ENCODE data around the gene WHAMM. TPM values are rescaled to one million over a fixed set of nuclear protein-coding genes. Genes with fewer than 3 reads are reported as not detected.

Gene WHAMM
- total and polyA plus RNA-seq, 2 of the 4 experiments (the other 2 are of a cell fraction), result 1.4 to 4.1 TPM

GRCh38 chr15:82788496-82788895, 20.9 kb upstream of the WHAMM start:
- dilution Hi-C loops (cut with HindIII; ENCODE audit: low sequenced_read_pairs, unreplicated experiment), result no loop called here
- ChIA-PET CTCF (no interaction called here), POLR2A (ENCODE audit: unreplicated experiment) (no interaction called here)
- BruUV-seq (replicated peaks), result no TSS peak
- Histone ChIP-seq H3K56ac (ENCODE audit: extremely low read depth, insufficient read depth, low read length) (no peak overlapping the region), H2AK9ac (replicated peaks; ENCODE audit: low read depth, low read length, poor library complexity) (no peak overlapping the region), H2BK120ac (ENCODE audit: low read depth, low read length) (no peak overlapping the region), H3K27ac (ENCODE audit: insufficient read depth, low read length) (no peak overlapping the region), H3K27me3 (ENCODE audit: control insufficient read depth, insufficient read depth, low read length) (no peaks in the 10 kb centered on the region), H2BK15ac (ENCODE audit: low read depth, low read length) (no peak overlapping the region), H3K9me1 (ENCODE audit: insufficient read depth, low read length) (no peaks in the 10 kb centered on the region), H4K8ac (ENCODE audit: low read depth in 2 of 2, low read length in 2 of 2) (no peak overlapping the region), H3K79me1 (ENCODE audit: low read depth in 1 of 2, low read length in 2 of 2) (no peaks in the 10 kb centered on the region), H4K5ac (ENCODE audit: low read depth, low read length) (no peak overlapping the region), H2BK5ac (ENCODE audit: low read depth, low read length, poor library complexity, severe bottlenecking) (no peak overlapping the region), H3K4me2 (ENCODE audit: low read depth, low read length) (no peak overlapping the region), H2AK5ac (ENCODE audit: low read depth, low read length) (no peak overlapping the region), H2AFZ (replicated peaks; ENCODE audit: low read length, poor library complexity) (no peak overlapping the region), H3K23ac (ENCODE audit: low read depth, low read length) (no peak overlapping the region), H3K9ac (ENCODE audit: low read depth, low read length) (no peak overlapping the region), H3K14ac (replicated peaks; ENCODE audit: low read depth, low read length) (no peak overlapping the region), H4K91ac (ENCODE audit: insufficient read depth, low read depth, low read length) (no peak overlapping the region), H2BK20ac (ENCODE audit: low read depth, low read length) (no peak overlapping the region), H3K36me3 (ENCODE audit: control insufficient read depth, insufficient read depth, low read length) (no peaks in the 10 kb centered on the region), H4K20me1 (ENCODE audit: insufficient read depth, low read length) (no peaks in the 10 kb centered on the region), H3K4me3 (ENCODE audit: insufficient read depth, low read depth, low read length) (no peak overlapping the region), H3K9me3 (ENCODE audit: control insufficient read depth, insufficient read depth, low read length) (no peaks in the 10 kb centered on the region), H3K18ac (ENCODE audit: low read depth, low read length) (no peak overlapping the region), H3K4ac (ENCODE audit: low read depth, low read length) (no peak overlapping the region), H3K4me1 (ENCODE audit: control insufficient read depth, insufficient read depth, low read length) (no peaks in the 10 kb centered on the region)
- DNase-seq, result no peak
- no peak for ATAC-seq (ENCODE audit: low read depth)
- intact Hi-C loops (cut with micrococcal nuclease), result no loop called here
- no CpG with 5 or more reads among the region's 2 CpGs for WGBS, 2 experiments (ENCODE audit: extremely low coverage in 2 of 2, insufficient read length in 1 of 2)
- in situ Hi-C loops (cut with MboI; ENCODE audit: low sequenced_read_pairs), result no loop called here
- TF ChIP-seq RAD21 (IDR thresholded peaks at IDR 0.05; ENCODE audit: low read length), result no peak
- TF ChIP-seq CEBPB (IDR thresholded peaks at IDR 0.05; ENCODE audit: low read depth, low read length), result no peak
- TF ChIP-seq RFX5 (IDR thresholded peaks at IDR 0.05; ENCODE audit: low read depth, low read length), result no peak
- TF ChIP-seq POLR2A (IDR thresholded peaks at IDR 0.05; ENCODE audit: low read depth, low read length), result no peak
- TF ChIP-seq MAFK (IDR thresholded peaks at IDR 0.05; ENCODE audit: low read depth, low read length), result no peak
- TF ChIP-seq CHD1 (IDR thresholded peaks at IDR 0.05; ENCODE audit: low read depth, low read length), result no peak
- no peak for TF ChIP-seq RCOR1 (IDR thresholded peaks at IDR 0.05; ENCODE audit: insufficient replicate concordance, low read length)
- no peak for TF ChIP-seq ELK1 (IDR thresholded peaks at IDR 0.05; ENCODE audit: borderline replicate concordance, low read depth, low read length)
- TF ChIP-seq MAZ (IDR thresholded peaks at IDR 0.05; ENCODE audit: borderline replicate concordance, low read depth, low read length), result no peak
- TF ChIP-seq USF2 (IDR thresholded peaks at IDR 0.05; ENCODE audit: low read depth, low read length), result no peak
- no peak for TF ChIP-seq FOS (IDR thresholded peaks at IDR 0.05; ENCODE audit: low read depth, low read length)
- no peak for TF ChIP-seq BHLHE40 (IDR thresholded peaks at IDR 0.05; ENCODE audit: low read depth, low read length)
- no peak for TF ChIP-seq SMC3 (IDR thresholded peaks at IDR 0.05; ENCODE audit: low read depth, low read length)
- no peak for TF ChIP-seq NFE2L2 (IDR thresholded peaks at IDR 0.05; ENCODE audit: low read depth, low read length)
- TF ChIP-seq MXI1 (IDR thresholded peaks at IDR 0.05; ENCODE audit: borderline replicate concordance, low read depth, low read length), result no peak
- no peak for TF ChIP-seq CTCF (conservative IDR thresholded peaks at IDR 0.05; ENCODE audit: low read depth, low read length)
